ENCODE measurements around the gene UBL5.

Gene UBL5

GRCh38 chr19:9797871-9798270 is 29.8 kb upstream of the UBL5 start:
- DNase-seq (ENCODE audit: low read depth), result no peak
- TF ChIP-seq CTCF (conservative IDR thresholded peaks at IDR 0.05; ENCODE audit: low read depth, low read length), result no peak
- no peak overlapping the region for H3K4me3 ChIP-seq (ENCODE audit: low read depth, low read length)

GRCh38 chr19:9799162-9799561 is 28.6 kb upstream of the UBL5 start:
- H3K4me3 ChIP-seq (ENCODE audit: low read depth, low read length), result no peak overlapping the region
- no peak for TF ChIP-seq CTCF (conservative IDR thresholded peaks at IDR 0.05; ENCODE audit: low read depth, low read length)
- no peak for DNase-seq (ENCODE audit: low read depth)

DNA sequence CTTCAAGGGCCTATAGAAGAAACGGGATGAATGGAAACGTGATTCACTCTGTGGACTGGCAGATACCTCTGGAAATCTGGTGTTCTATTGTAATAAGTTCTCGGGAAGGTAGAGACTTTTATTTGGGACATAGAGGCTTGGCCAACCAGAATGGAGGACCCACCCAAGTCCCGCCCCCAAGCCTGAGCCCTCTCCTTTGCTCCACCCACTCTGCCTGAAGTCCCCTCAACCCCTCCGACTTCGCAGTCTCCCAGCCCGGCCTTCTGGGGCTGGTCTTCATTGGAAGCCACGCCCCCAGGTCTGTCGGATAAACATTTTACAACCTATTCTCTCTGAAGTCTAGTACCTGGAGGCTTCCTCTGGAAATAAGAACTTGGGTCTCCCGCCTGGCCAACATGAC is 25.7 kb upstream of the UBL5 start:
- TF ChIP-seq CTCF (conservative IDR thresholded peaks at IDR 0.05; ENCODE audit: low read depth, low read length), result no peak
- no peak for DNase-seq (ENCODE audit: low read depth)

GRCh38 chr19:9806803-9807202 is 20.9 kb upstream of the UBL5 start:
- no peak for TF ChIP-seq CTCF (conservative IDR thresholded peaks at IDR 0.05; ENCODE audit: low read depth, low read length)
- H3K4me3 ChIP-seq (ENCODE audit: low read depth, low read length), result no peak overlapping the region
- no peak for DNase-seq (ENCODE audit: low read depth)

More for the DNA sequence above, 25.7 kb upstream of the UBL5 start:
- H3K4me3 ChIP-seq (ENCODE audit: low read depth, low read length), result no peak overlapping the region

GRCh38 chr19:9808855-9809824 is 18.6 kb upstream of the UBL5 start:
- TF ChIP-seq CTCF (conservative IDR thresholded peaks at IDR 0.05; ENCODE audit: low read depth, low read length), result no peak
- H3K4me3 ChIP-seq (ENCODE audit: low read depth, low read length), result no peak overlapping the region
- no peak for DNase-seq (ENCODE audit: low read depth)

DNA sequence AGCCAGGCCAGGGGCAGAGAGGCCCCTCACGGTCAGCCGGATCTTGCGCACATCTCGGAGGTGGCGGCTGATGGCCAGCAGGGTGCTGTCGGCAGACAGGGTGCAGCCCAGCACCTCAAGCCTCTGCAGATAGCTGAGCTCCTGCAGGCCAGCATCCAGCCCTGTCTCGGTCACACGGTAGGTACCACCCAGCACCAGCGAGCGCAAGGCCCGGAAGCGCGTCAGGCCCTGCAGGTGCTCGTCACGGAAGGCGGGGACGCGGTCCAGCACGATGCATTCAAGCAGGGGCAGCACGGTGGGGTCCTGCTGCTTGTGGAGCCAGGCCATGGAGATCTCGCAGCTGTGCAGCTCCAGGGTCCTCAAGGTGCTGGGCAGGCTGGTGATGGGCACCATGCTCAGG is 16.6 kb upstream of the UBL5 start:
- H3K4me3 ChIP-seq (ENCODE audit: low read depth, low read length), result no peak overlapping the region
- DNase-seq (ENCODE audit: low read depth), result no peak
- no peak for TF ChIP-seq CTCF (conservative IDR thresholded peaks at IDR 0.05; ENCODE audit: low read depth, low read length)

All from choroid plexus epithelial cell (primary cell).